Hematopoietic multipotent progenitor cell treated with erythropoietin and hydrocortisone succinate and interleukin-3 and kit ligand, for 6 days (in vitro differentiated cells): ENCODE results near the gene UBR3.
"Not testable (repeated sequence)": the region's sequence is repeated elsewhere in the genome, so short reads cannot be mapped to it uniquely, and the experiment has no call there.

ENCODE experiments used
- DNase-seq: peaks from one replicate; pipeline ENCODE4 v3.0.0-alpha.2; 2015

UBR3 gene

DNA sequence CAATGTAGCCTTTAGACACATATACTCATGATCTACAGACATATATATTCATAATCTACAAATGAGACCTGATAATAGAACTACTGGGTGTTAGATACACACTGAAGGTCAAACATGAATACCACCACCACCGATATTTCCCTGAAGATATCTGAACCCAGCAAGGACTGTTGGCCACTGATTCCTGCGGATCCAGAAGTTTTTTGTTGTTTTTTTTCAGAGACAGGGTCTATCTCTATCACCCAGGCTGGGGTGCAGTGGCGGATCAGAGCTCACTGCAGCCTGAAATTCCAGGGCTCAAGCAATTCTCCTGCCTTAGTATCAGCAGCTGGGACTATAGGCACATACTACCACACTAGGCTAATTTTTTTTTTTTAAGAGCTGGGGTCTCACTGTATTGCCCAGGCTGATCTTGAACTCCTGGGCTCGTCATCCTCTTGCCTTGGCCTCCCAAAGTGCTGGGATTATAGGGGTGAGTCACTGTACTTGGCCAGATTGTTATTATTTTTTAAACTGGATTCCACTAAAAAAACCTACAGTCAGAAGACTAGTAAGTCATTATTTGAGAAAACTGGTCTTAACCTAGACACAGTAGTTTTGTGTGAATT, 4.4 kb upstream of the UBR3 start:
- no peak for DNase-seq

DNA sequence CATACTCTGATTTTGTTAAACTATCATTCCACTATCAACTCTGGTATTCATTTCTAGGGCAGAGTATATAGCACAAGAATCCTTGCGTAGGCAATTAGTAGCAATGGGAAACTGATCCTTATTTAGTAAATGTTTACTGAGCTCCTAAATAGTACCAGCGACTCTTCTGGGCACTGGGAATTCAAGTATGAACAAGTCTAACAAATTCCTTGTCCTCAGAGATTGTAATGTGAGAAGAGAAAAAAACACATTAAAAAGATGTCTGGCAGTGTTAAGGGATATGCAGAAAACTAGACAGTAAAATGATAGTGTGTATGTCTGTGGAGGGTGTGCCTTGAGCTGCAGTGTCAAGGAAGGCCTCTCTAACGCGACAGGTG, 3.3 kb upstream of the UBR3 start:
- DNase-seq = no peak

DNA sequence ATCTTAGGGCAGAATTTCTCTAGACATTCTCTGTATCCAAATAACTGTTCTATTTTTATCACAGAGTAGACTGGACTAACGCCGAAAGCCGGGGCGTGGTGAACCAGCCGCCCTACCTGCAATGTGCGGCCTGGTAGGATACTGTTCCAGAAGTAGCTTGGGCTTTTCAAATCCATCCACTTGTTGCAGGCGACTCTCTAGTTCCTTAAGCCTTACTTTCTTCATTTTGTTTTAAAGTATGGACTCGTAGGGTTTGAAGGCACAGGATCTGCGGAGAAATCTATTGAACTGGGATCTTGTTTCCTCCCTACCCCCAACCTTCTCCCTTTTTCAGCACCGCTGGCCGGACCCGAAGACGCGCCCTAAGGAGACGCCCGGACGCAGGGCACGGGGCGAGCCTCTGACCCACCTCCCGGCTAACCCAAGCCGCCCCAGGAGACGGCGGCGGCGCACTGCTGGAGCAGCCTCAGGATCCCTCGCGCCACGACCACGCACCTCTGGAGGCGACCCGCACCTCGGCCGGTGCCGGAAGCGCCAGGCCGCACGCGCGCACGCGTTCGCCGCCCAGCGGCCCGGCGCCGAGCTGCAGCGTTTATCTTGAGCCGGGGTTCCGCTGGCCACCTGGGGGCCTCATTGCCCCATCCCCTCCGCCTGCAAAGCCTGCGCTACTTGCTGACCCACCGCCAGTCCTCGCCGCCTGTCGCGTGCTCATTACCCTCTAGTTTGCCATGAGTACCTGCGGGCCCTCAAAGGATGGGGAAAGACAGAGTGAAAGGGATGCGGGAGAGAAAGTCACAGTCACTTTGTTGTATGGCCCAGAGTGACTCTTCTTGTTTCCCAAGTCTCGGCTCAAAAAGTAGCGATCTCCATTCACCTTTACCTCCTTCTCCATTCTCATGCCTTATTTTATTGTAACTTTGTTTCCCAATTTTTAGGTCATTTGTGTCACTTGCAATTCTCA, 2.6 kb upstream of the UBR3 start, which contains the start of gene METTL5:
TSS of gene METTL5 (minus strand) at position 533 of the 961 bp plus-strand sequence. CDS start at position 225, 308 bp downstream.
- peak; percentile 90 for DNase-seq

DNA sequence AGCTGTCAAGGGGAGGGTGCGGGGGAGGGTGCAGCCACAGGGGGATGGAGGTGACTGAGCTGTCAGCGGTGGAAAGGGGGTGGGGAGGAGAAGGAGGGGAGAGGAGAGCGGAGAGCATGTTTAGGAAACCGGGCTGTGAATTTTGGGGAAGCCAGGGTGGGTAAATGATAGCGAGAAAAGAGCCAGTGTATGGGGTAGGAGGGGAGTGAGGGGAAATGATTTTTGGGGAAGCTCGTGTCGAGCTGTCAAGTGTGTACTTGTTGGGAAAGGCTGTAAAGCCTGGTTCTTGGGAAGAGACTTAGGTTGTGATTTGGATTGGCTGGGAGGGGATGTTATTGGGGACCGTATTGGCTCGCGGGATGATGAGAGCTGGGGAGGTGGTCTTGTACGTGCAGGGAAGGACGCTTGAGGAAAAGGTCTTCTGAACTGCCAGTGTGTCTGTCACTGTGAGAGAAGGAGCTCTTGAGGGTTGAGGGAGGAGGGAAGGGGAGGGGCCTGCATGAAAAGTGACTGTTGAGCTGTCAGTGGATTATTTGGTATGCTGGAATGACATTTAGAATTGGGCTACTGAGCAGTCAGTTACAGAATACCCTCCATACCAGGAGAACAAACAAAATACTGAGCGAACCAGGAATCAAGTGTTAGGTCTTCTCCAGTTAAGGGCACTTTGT, 1.0 kb downstream of the UBR3 start:
- DNase-seq = peak; percentile 83

DNA sequence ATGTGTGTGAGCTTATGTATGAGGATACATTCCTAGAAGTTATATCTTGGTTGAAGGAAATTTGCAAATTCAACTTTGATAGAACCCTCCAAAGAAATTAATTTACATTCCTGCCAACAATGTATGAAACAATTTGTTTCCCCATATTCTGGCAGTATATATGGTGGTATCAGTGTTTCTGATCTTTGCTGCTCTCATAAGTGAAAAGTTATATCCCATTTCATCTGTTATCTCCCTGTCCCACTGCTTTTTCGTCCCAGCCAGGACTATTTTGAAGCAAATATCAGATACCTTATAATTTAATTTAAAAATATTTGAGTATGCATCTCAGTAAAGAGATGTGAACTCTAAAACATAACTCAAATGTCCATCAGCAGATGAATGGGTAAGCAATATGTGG, 7.1 kb downstream of the UBR3 start:
- peak; percentile 39 for DNase-seq

DNA sequence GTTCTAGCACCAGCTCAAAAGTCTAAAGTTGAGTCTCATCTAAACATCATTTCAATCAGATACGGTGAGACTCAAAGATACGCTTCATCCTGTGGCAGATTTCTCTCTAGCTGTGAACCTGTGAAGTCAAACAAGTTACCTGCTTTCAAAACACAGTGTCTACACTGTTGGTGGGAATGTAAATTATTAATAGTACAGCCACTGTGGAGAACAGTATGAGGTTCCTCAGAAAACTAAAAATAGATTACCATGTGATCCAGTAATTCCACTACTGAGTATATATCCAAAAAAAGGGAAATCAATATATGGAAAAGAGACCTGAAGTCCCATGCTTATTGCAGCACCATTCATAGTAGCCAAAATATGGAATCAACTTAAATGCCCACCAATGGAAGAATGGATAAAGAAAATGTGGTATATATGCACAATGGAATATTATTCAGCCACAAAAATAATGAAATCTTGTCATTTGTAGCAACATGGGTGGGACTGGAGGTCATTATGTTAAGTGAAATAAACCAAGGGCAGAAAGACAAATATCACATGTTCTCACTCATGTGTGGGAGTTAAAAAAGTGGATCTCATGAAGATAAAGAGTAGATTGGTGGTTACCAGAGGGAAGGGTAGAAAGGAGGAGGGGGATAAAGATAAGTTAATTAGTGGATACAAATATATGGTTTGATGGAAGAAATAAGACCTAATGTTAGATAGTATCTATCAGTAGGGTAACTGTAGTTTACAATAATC, 11.7 kb downstream of the UBR3 start:
- no peak for DNase-seq

DNA sequence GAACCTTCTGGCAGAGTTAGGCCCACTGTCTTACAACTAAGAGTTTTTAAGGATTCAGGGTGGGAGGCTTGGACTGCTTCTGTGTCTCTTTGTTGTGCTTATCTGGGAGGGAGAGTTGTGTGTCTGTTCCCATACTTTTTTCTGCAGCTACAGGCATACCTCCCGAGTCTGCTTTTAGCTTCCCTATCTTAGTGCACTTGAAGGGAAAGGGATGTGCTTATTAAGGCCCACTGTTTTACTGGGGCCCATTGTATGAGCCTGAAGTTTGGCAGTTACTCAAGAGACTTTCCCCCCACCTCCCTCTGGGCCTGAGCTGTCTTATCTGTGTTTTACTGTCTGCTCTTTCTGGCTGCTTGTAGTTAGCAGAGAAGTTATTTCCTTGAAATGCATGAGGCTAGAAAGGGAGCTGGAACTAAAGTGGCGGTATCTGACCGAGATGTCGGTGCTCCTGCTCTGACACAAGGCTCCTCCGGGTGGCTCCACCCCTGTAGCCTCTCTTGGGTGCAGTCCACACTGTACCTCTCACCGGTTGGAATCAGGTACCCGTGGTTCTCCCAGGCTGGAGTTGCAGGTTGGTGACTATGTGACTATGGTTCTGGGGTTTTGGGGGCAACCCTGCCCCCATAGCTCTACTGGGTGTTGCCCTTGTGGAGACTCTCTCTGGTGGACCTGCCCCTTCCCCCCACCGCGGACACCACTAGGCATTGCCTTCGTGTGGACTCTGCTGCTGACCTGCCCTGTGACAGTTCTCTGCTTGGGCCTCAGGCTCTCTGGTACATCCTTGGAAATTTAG, 12.9 kb downstream of the UBR3 start:
- peak; percentile 93 for DNase-seq

DNA sequence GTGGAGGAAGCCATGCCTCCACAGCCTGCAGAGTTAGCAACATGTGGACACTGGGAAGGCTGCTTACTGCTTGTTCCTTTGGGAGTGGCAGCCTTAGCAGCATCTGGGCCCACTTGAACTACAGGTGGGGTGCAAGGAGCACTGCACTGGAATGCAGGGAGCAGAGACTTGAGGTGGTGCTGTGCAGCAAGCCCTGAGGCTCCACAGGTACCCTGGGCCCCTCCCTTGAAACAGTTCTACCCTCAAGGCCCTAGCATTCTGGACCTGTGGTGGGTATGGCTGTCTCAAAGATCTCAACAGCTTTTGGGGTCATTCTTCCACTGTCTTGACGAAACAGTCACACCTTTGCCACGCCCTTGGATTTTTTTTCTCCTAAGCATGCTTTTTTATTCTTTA, 13.5 kb downstream of the UBR3 start:
- DNase-seq = no peak

DNA sequence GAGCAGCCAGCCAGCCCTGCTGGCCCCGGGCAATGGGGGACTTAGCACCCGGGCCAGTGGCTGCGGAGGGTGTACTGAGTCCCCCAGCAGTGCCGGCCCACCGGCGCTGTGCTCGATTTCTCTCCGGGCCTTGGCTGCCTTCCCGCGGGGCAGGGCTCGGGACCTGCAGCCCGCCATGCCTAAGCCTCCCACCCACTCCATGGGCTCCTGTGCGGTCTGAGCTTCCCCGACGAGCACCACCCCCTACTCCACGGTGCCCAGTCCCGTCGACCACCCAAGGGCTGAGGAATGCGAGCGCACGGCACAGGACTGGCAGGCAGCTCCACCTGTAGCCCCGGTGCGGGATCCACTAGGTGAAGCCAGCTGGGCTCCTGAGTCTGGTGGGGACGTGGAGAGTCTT, 14.4 kb downstream of the UBR3 start:
- not testable (repeated sequence) for DNase-seq

DNA sequence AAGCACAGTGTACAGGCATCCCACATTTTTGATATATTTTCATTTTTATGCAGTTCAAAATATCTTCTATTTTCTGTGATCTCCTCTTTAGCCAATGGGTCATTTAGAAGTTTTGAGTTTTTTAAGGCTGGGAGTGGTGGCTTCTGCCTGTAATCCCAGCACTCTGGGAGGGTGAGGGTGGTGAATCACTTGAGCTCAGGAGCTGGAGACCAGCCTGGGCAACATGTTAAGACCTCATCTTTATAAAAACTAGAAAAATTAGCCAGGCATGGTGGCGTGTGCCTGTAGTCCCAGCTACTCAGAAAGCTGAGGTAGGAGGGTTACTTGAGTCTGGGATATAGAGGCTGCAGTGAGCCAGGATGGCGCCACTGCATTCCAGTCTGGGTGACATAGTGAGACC, 17.8 kb downstream of the UBR3 start:
- DNase-seq = no peak

DNA sequence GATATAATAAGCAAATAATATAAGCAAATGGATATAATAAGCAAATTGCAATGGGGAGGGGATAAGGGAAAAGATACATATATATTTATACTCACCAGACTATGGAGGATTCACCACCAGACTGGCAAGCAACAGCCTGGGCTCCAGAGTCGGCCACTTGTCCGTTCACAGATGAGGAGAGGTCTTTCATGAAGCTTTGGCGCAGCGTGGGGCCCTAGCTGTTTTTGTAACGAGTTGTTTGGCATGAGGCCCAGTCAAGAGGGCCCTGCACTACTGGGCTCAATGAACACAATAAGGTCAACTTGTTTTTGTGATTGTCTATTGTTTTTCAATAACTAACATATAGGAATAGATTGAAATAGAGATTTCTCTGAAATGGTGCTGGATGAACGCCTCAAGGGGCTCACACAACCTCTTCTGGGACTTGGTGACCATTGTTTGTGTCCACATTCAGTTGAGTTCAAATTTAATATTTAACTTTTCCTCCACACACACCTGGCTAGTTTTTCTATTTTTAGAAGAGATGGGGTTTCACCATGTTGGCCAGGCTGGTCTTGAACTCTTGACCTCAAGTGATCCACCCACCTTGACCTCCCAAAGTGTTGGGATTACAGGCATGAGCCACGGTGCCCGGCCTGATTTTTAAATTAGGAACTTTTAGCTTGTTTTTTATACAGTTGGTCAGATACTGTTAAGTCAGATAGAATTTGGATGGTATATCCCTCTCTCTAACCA, 21.9 kb downstream of the UBR3 start:
- DNase-seq = not testable (repeated sequence)

DNA sequence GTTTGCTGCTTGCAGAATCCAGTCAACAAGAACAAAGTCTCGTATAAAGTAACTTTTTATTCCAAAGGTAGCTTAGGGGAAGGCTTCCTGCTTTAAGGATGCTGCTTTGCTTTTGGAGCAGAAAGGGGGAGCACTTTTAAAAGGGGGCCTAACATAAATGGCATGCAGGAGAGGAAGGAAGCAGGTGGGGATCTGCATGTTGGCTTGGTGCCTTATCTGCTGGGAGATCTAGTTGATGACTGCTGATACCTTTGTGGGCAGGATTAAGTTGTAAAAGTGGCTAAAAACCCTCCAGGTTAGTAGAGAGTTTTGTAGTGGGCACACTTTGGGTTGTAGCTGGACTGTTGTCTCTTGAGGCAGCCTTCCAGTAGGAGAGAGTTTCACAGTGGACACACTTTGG, 22.5 kb downstream of the UBR3 start:
- no peak for DNase-seq

DNA sequence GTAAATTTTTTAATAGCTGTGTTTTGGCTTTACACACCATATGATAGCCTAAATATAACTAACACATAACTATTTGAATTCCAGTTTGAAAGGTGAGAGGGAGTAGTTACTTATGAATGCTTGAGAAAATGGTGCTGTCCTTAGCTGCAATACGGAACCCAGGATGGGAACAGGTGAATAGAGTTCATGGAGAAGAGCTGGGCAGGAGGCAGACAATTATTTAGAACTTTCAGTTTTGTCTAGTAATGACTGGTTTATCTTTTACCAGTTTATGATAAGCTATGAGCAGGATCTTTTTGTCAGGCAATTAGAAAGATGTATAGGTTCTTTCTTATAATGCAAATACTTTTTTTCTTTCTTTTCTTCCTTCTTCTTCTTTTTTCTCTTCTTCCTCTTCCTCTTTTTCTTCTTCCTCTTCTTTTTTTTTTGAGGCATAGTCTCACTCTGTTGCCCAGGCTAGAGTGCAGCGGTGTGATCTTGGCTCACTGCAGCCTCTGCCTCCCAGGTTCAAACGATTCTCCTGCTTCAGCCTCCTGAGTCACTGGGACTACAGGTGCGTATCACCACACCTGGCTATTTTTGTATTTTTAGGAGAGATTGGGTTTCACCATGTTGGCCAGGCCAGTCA, 25.9 kb downstream of the UBR3 start:
- no peak for DNase-seq

DNA sequence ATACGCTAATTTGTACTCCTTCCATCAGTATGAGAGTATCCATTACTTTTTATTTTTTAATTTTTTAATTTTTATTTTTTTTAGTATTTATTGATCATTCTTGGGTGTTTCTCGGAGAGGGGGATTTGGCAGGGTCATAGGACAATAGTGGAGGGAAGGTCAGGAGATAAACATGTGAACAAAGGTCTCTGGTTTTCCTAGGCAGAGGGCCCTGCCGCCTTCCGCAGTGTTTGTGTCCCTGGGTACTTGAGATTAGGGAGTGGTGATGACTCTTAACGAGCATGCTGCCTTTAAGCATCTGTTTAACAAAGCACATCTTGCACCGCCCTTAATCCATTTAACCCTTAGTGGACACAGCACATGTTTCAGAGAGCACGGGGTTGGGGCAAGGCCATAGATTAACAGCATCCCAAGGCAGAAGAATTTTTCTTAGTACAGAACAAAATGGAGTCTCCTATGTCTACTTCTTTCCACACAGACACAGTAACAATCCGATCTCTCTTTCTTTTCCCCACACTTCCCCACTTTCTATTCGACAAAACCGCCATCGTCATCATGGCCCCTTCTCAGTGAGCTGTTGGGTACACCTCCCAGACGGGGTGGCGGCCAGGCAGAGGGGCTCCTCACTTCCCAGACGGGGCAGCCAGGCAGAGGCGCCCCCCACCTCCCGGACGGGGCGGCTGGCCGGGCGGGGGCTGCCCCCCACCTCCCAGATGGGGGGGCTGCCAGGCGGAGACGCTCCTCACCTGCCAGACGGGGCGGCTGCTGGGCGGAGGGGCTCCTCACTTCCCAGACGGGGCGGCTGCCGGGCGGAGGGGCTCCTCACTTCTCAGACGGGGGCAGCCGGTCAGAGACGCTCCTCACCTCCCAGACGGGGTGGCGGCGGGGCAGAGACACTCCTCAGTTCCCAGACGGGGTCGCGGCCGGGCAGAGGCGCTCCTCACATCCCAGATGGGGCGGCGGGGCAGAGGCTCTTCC, 28.3 kb downstream of the UBR3 start:
- DNase-seq = not testable (repeated sequence)

DNA sequence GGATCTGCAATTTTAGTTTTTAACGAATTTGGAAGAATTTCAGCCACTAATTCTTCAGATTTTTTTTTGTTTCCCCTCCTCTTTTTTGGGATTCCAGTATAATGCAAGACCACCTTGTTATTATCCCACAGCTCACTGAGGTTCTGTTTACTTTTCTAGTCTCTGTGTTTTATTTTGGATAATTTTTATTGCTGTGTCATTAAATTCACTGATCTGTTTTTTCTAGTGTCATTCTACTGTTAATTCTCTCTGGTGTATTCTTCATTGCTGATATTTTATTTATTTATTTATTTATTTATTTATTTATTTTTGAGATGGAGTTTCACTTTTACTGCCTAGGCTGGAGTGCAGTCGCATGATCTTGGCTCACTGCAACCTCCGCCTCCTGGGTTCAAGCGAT, 32.2 kb downstream of the UBR3 start:
- DNase-seq = no peak

DNA sequence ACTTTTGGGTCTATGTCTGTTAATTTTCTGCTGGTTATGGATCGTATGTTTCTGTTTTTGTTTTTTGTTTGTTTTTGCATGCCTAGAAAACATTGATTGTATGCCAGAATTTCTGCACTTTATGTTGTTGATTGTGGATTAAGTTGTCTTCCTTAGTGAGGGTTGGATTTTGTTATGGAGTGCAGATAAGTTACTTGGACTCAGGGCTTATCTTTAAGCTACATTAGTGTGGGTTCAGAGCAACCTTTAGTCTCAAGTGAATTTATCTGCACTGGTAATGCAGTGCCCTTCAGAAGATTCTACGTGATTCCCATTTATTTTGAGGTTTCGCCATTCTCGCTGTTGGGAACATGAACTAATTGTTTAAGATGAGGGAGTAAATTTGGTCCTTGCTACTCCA, 32.9 kb downstream of the UBR3 start:
- peak; percentile 58 for DNase-seq

DNA sequence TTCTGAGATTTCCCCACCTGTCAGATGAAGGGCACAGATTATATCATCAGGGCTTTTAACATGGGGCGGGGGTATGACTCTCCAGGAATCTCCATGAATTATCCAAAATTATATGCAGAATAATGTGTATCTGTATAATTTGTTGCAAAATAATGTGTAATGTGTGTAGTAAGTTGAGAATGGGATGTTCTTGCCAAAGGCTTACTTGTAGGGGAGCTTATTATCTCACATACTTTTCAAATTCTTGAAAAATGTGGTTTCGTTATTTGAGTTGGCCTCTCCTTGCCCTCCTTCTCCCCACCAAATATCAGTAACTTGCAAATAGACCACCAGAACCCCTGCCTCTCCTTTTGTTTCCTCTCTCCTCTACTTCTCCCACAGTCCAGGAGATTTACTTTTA, 35.6 kb downstream of the UBR3 start:
- no peak for DNase-seq

DNA sequence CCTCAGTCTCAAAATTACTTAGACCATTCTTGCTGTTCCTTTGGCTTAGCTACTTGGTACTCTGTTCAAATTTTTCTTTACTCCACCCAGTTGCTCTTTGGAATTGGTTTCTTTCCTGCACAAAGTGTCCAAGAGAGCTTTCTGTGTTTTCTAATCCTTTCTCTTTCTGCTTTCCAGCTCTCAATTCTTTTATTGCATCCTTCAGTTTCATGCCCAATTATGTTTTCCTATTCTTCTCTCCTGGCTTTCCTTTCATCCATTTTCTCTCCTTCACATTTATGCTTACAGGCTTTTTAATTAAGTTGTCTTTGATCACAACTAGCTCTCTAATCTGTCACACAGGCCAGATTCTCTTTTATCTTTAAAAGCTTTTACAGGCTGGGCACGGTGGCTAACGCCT, 38.2 kb downstream of the UBR3 start:
- no peak for DNase-seq

DNA sequence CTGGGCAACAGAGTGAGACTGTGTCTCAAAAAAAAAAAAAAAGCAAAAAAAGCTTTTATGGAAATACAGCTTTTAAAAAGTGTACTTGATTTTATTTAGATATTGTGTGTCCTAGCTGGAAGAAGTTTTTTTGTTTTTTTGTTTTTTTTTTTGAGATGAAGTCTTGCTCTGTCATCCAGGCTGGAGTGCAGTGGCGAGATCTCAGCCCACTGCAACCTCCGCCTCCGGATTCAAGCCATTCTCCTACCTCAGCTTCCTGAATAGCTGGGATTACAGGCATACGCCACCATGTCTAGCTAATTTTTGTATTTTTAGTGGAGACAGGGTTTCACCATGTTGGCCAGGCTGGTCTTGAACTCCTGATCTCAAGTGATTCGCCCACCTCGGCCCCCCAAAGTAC, 39.0 kb downstream of the UBR3 start:
- not testable (repeated sequence) for DNase-seq

DNA sequence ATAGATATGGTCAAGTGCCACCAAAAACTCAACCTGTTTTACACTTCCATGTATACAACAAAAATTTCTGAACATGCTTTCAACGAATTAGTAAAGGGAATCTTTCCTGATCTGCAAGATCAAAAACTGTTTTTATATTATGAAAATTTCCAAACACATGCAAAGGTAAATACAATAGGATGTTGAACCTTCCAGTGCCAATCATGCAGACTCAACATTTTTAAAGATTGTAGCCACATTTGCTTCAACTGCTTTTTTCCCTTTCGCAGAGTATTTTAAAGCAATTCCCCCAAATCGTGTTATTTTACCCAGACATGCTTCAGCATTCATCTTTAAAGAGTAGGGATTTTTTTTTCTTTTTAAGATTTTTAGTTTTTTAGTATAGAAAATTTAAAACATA, 40.3 kb downstream of the UBR3 start:
- DNase-seq = no peak
